Measurements from ENCODE around the gene CDC42EP2. TPM values are rescaled to one million over a fixed set of nuclear protein-coding genes. Genes with fewer than 3 reads are reported as not detected.

CDC42EP2 gene
- total RNA-seq, 1 donor = 15.6 TPM

- TF ChIP-seq CTCF (IDR thresholded peaks at IDR 0.05; ENCODE audit: extremely low read depth, low read depth, low read length) = no peak
- H3K27ac ChIP-seq (ENCODE audit: low read depth, low read length) = no peak overlapping the region
- H2AFZ ChIP-seq (ENCODE audit: low read length) = no peak overlapping the region
- H3K79me2 ChIP-seq (ENCODE audit: insufficient read depth, low read length) = peaks cover 5% of the 10 kb centered on the region
- no peaks in the 10 kb centered on the region for H3K4me1 ChIP-seq (ENCODE audit: insufficient read depth, low read length)
- no peak overlapping the region for H3K4me2 ChIP-seq (ENCODE audit: insufficient read depth, low read length)
- DNase-seq (ENCODE audit: insufficient read length, low spot score, missing footprints) = no peak
- no peaks in the 10 kb centered on the region for H3K36me3 ChIP-seq (ENCODE audit: insufficient read depth, low read length)
- no peak overlapping the region for H3K4me3 ChIP-seq (ENCODE audit: insufficient read depth, low read length)
- H3K9me3 ChIP-seq (ENCODE audit: low read depth, low read length) = no peaks in the 10 kb centered on the region
- no peaks in the 10 kb centered on the region for H3K27me3 ChIP-seq (ENCODE audit: insufficient read depth, low read length)
- H4K20me1 ChIP-seq (ENCODE audit: insufficient read depth, low read length) = no peaks in the 10 kb centered on the region
Observed at GRCh38 chr11:65363770-65364169, 49.1 kb downstream of the CDC42EP2 start.

GRCh38 chr11:65366340-65366773, 51.7 kb downstream of the CDC42EP2 start:
- no peak overlapping the region for H3K4me3 ChIP-seq (ENCODE audit: insufficient read depth, low read length)
- H3K4me2 ChIP-seq (ENCODE audit: insufficient read depth, low read length) = no peak overlapping the region
- peak overlapping the region; percentile 65 for H2AFZ ChIP-seq (ENCODE audit: low read length)
- H4K20me1 ChIP-seq (ENCODE audit: insufficient read depth, low read length) = no peaks in the 10 kb centered on the region
- no peaks in the 10 kb centered on the region for H3K9me3 ChIP-seq (ENCODE audit: low read depth, low read length)
- peaks cover 7% of the 10 kb centered on the region for H3K4me1 ChIP-seq (ENCODE audit: insufficient read depth, low read length)
- no peak overlapping the region for H3K27ac ChIP-seq (ENCODE audit: low read depth, low read length)
- no peaks in the 10 kb centered on the region for H3K27me3 ChIP-seq (ENCODE audit: insufficient read depth, low read length)
- DNase-seq (ENCODE audit: insufficient read length, low spot score, missing footprints) = peak; percentile 97
- TF ChIP-seq CTCF (IDR thresholded peaks at IDR 0.05; ENCODE audit: extremely low read depth, low read depth, low read length) = peak; percentile 71
- H3K36me3 ChIP-seq (ENCODE audit: insufficient read depth, low read length) = no peaks in the 10 kb centered on the region
- peaks cover 5% of the 10 kb centered on the region for H3K79me2 ChIP-seq (ENCODE audit: insufficient read depth, low read length)

- TF ChIP-seq CTCF (IDR thresholded peaks at IDR 0.05; ENCODE audit: extremely low read depth, low read depth, low read length) = no peak
- Histone ChIP-seq H2AFZ (ENCODE audit: low read length) (no peak overlapping the region), H3K27me3 (ENCODE audit: insufficient read depth, low read length) (no peaks in the 10 kb centered on the region), H3K9me3 (ENCODE audit: low read depth, low read length) (no peaks in the 10 kb centered on the region), H3K27ac (ENCODE audit: low read depth, low read length) (peak overlapping the region; percentile 76), H3K36me3 (ENCODE audit: insufficient read depth, low read length) (no peaks in the 10 kb centered on the region), H3K4me1 (ENCODE audit: insufficient read depth, low read length) (peaks cover 11% of the 10 kb centered on the region), H4K20me1 (ENCODE audit: insufficient read depth, low read length) (no peaks in the 10 kb centered on the region), H3K4me2 (ENCODE audit: insufficient read depth, low read length) (peak overlapping the region; percentile 18), H3K79me2 (ENCODE audit: insufficient read depth, low read length) (peaks cover 5% of the 10 kb centered on the region), H3K4me3 (ENCODE audit: insufficient read depth, low read length) (no peak overlapping the region)
- DNase-seq (ENCODE audit: insufficient read length, low spot score, missing footprints) = no peak
Observed at GRCh38 chr11:65370659-65371049, 56.0 kb downstream of the CDC42EP2 start.

Other genes starting within 250 kb of the CDC42EP2 start
- 2.1 and 3.3 TPM in 2 replicates for gene CDCA5, start 230.8 kb upstream of the CDC42EP2 start, total RNA-seq
- gene ZFPL1, start 230.6 kb upstream of the CDC42EP2 start, total RNA-seq = 38.6 and 39.4 TPM in 2 replicates
- gene VPS51, start 218.7 kb upstream of the CDC42EP2 start, total RNA-seq = 122 and 153 TPM in 2 replicates
- 8.8 and 10.1 TPM in 2 replicates for gene TM7SF2, start 203.0 kb upstream of the CDC42EP2 start, total RNA-seq
- 12.3 and 12.4 TPM in 2 replicates for gene ZNHIT2, start 197.2 kb upstream of the CDC42EP2 start, total RNA-seq
- gene FAU, start 192.7 kb upstream of the CDC42EP2 start, total RNA-seq = 94.3 and 118 TPM in 2 replicates
- 37.4 and 41.6 TPM in 2 replicates for gene MRPL49, start 192.5 kb upstream of the CDC42EP2 start, total RNA-seq
- gene SYVN1, start 180.3 kb upstream of the CDC42EP2 start, total RNA-seq = 10.3 and 11.9 TPM in 2 replicates
- gene SPDYC, start 144.6 kb upstream of the CDC42EP2 start, total RNA-seq = not detected in 2 replicates
- gene CAPN1, start 132.9 kb upstream of the CDC42EP2 start, total RNA-seq = 102 and 116 TPM in 2 replicates
- 4.3 and 6.2 TPM in 2 replicates for gene POLA2, start 52.9 kb upstream of the CDC42EP2 start, total RNA-seq
- 44.2 and 48.1 TPM in 2 replicates for gene DPF2, start 19.0 kb downstream of the CDC42EP2 start, total RNA-seq
- not detected in 2 replicates for gene TIGD3, start 39.9 kb downstream of the CDC42EP2 start, total RNA-seq
- gene SLC25A45, start 67.8 kb downstream of the CDC42EP2 start, total RNA-seq = 4.1 and 4.3 TPM in 2 replicates
- 62.2 and 78.2 TPM in 2 replicates for gene FRMD8, start 71.8 kb downstream of the CDC42EP2 start, total RNA-seq
- gene NEAT1, start 107.9 kb downstream of the CDC42EP2 start, total RNA-seq = 818 and 1,122 TPM in 2 replicates
- gene MALAT1, start 184.2 kb downstream of the CDC42EP2 start, total RNA-seq = 19,002 and 21,612 TPM in 2 replicates
- gene SCYL1, start 210.2 kb downstream of the CDC42EP2 start, total RNA-seq = 109 and 115 TPM in 2 replicates
- gene LTBP3, start 243.5 kb downstream of the CDC42EP2 start, total RNA-seq = 40.7 and 41.6 TPM in 2 replicates

Data from osteoblast (primary cell).